OCI-LY3 (cell line): ENCODE measurements around the gene CTDP1.
"Not testable (repeated sequence)": the region's sequence is repeated elsewhere in the genome, so short reads cannot be mapped to it uniquely, and the experiment has no call there.

ENCODE experiments used
- H2AFZ ChIP-seq: fragments of 200-600, 300-600 bp; shearing (Covaris generic); 2 replicates; pipeline ENCODE4 v1.6.0; 2014; ENCODE audit warnings: antibody characterized with exemption, low read depth, low read length
- H3K27ac ChIP-seq: fragments of 200-600, 300-600 bp; sonication (generic); 2 replicates; pipeline ENCODE4 v1.5.1; 2014; ENCODE audit warnings: mild to moderate bottlenecking, low read length, moderate library complexity, mixed read lengths
- H3K27me3 ChIP-seq: fragments of 200-600, 300-600 bp; sonication (generic); 2 replicates; pipeline ENCODE4 v1.6.1; 2014; ENCODE audit warnings: low read depth, low read length, mixed read lengths
- H3K36me3 ChIP-seq: fragments of 200-600, 300-600 bp; sonication (generic); replicated peaks from 2 replicates; pipeline ENCODE3; 2014; ENCODE audit warnings: low read depth, low read length, mixed read lengths
- H3K4me1 ChIP-seq: fragments of 300-600, 200-600 bp; sonication (generic); 2 replicates; pipeline ENCODE4 v1.6.1; 2014; ENCODE audit warnings: low read length, mixed read lengths
- H3K4me2 ChIP-seq: fragments of 200-600, 300-600 bp; sonication (generic); 2 replicates; pipeline ENCODE4 v1.6.1; 2014; ENCODE audit warnings: low read length, mixed read lengths
- H3K4me3 ChIP-seq: fragments of 300-600, 200-600 bp; sonication (generic); 2 replicates; pipeline ENCODE4 v1.5.1; 2014; ENCODE audit warnings: antibody characterized with exemption, mild to moderate bottlenecking, low read length, moderate library complexity
- H3K79me2 ChIP-seq: fragments of 300-600, 200-600 bp; shearing (Covaris generic); 2 replicates; pipeline ENCODE4 v1.6.1; 2014; ENCODE audit warnings: mild to moderate bottlenecking, low read length, mixed read lengths
- H3K9ac ChIP-seq: fragments of 300-600, 200-600 bp; shearing (Covaris generic); 2 replicates; pipeline ENCODE4 v1.6.0; 2014; ENCODE audit warnings: mild to moderate bottlenecking, low read length, moderate library complexity
- H3K9me3 ChIP-seq: fragments of 200-600, 300-600 bp; shearing (Covaris generic); 2 replicates; pipeline ENCODE4 v1.6.1; 2014; ENCODE audit warnings: low read length, mixed read lengths; ENCODE audit not compliant: insufficient read depth
- H4K20me1 ChIP-seq: fragments of 200-600, 300-600 bp; sonication (generic); 2 replicates; pipeline ENCODE4 v1.6.1; 2016; ENCODE audit warnings: low read length, mixed read lengths; ENCODE audit not compliant: insufficient read depth
- EZH2phosphoT487 ChIP-seq: fragments of 200-600 bp; shearing (Covaris generic); IDR thresholded peaks from 2 replicates; pipeline ENCODE4 v1.6.1; 2018; ENCODE audit warnings: antibody characterized with exemption, mixed run types, low read depth
- TF ChIP-seq, protein P1 (sequence below): fragments of 200-600, 300-600 bp; sonication (generic); IDR thresholded peaks from 2 replicates; pipeline ENCODE4 v1.5.1; 2014; ENCODE audit warnings: antibody characterized with exemption, low read length, low read depth

The CTDP1 gene

DNA sequence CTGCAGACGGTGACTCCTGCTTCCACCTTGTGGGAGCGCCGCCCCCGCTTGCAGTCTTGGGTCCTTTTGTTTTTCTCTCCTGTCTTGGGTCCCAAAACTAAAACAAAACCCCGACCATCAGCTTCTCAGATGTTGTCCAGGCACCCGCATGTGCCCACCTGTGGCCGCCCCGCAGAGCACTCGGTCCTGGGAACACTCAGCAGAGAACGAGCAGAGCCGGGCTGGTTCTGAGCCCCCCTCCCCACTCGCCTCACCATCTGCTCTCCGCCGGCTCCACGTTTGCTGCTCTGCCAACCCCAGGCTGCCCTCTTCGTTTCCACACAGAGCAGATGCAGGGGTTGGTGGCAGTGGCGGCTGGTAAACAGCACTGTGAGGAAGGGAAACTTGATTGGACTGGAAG, 38.5 kb downstream of the CTDP1 start:
- H3K36me3 ChIP-seq, result peaks cover 66% of the 10 kb centered on the region

DNA sequence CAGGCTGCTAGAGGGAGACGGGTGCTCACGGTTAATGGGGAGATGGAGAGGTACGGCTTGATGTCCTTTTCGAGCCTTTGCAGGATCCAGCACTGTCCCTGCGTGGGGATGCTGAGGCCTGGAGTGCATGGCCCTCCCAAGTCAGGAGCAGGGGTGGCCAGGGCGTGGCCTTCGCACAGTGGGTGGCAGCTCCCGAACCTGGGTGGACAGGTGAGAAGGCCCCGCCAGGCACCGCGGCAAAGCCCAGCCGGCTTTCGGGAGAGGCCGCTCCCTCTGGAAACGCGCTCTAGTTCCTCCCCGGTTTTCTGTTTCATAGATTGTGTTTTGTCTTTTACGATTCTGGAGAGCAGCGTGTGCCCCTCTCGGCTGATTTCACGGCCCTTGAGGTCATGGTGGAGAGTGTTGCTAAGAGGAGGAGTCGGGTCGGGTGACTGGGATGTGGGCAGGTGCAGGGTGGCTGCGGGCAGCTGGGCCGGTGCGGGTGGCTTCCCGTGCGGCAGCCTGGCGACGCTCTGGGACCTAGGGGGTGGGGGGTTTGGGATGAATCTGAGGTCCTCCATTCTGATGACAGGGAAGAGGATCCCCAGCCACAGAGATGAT, 39.4 kb downstream of the CTDP1 start:
- H3K4me3 ChIP-seq, result no peak overlapping the region
- H4K20me1 ChIP-seq, result no peaks in the 10 kb centered on the region
- no peak for TF ChIP-seq EZH2phosphoT487
- TF ChIP-seq, protein P1, sequence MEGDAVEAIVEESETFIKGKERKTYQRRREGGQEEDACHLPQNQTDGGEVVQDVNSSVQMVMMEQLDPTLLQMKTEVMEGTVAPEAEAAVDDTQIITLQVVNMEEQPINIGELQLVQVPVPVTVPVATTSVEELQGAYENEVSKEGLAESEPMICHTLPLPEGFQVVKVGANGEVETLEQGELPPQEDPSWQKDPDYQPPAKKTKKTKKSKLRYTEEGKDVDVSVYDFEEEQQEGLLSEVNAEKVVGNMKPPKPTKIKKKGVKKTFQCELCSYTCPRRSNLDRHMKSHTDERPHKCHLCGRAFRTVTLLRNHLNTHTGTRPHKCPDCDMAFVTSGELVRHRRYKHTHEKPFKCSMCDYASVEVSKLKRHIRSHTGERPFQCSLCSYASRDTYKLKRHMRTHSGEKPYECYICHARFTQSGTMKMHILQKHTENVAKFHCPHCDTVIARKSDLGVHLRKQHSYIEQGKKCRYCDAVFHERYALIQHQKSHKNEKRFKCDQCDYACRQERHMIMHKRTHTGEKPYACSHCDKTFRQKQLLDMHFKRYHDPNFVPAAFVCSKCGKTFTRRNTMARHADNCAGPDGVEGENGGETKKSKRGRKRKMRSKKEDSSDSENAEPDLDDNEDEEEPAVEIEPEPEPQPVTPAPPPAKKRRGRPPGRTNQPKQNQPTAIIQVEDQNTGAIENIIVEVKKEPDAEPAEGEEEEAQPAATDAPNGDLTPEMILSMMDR, result no peak
- peaks cover 61% of the 10 kb centered on the region for H3K36me3 ChIP-seq
- no peak overlapping the region for H3K27ac ChIP-seq
- H3K79me2 ChIP-seq, result no peaks in the 10 kb centered on the region
- no peaks in the 10 kb centered on the region for H3K27me3 ChIP-seq
- no peaks in the 10 kb centered on the region for H3K4me1 ChIP-seq
- H3K9ac ChIP-seq, result no peak overlapping the region
- no peaks in the 10 kb centered on the region for H3K9me3 ChIP-seq
- H2AFZ ChIP-seq, result no peak overlapping the region
- no peak overlapping the region for H3K4me2 ChIP-seq

More for the DNA sequence above, 38.5 kb downstream of the CTDP1 start:
- H3K4me2 ChIP-seq, result no peak overlapping the region
- H4K20me1 ChIP-seq, result no peaks in the 10 kb centered on the region
- H3K9me3 ChIP-seq, result no peaks in the 10 kb centered on the region
- TF ChIP-seq, protein P1, result no peak
- no peak for TF ChIP-seq EZH2phosphoT487
- no peak overlapping the region for H3K4me3 ChIP-seq
- H3K79me2 ChIP-seq, result no peaks in the 10 kb centered on the region
- no peak overlapping the region for H2AFZ ChIP-seq
- no peak overlapping the region for H3K9ac ChIP-seq
- H3K4me1 ChIP-seq, result no peaks in the 10 kb centered on the region
- no peaks in the 10 kb centered on the region for H3K27me3 ChIP-seq
- no peak overlapping the region for H3K27ac ChIP-seq

DNA sequence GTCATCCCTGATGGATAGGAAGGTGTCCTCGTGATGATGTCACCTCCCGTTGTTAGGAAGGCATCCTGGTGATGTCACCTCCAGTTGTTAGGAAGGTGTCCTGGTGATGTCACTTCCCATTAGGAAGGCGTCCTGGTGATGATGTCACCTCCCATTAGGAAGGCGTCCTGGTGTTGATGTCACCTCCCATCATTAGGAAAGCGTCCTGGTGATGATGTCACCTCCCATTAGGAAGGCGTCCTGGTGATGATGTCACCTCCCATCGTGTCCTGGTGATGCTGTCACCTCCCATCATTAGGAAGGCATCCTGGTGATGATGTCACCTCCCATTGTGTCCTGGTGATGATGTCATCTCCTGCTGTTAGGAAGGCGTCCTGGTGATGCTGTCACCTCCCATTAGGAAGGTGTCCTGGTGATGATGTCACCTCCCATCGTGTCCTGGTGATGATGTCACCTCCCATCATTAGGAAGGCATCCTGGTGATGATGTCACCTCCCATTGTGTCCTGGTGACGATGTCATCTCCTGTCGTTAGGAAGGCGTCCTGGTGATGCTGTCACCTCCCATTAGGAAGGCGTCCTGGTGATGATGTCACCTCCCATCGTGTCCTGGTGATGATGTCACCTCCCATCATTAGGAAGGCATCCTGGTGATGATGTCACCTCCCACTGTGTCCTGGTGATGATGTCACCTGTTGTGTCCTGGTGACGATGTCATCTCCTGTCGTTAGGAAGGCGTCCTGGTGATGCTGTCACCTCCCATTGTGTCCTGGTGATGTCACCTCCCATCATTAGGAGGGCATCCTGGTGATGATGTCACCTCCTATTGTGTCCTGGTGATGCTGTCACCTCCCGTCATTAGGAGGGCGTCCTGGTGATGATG, 40.1 kb downstream of the CTDP1 start:
- not testable (repeated sequence) for H3K79me2 ChIP-seq, H3K27me3 ChIP-seq, H3K4me2 ChIP-seq, H3K4me1 ChIP-seq, H3K9ac ChIP-seq, H3K4me3 ChIP-seq, H2AFZ ChIP-seq, H3K9me3 ChIP-seq, H3K27ac ChIP-seq, H4K20me1 ChIP-seq
- H3K36me3 ChIP-seq, result peaks cover 61% of the 10 kb centered on the region

DNA sequence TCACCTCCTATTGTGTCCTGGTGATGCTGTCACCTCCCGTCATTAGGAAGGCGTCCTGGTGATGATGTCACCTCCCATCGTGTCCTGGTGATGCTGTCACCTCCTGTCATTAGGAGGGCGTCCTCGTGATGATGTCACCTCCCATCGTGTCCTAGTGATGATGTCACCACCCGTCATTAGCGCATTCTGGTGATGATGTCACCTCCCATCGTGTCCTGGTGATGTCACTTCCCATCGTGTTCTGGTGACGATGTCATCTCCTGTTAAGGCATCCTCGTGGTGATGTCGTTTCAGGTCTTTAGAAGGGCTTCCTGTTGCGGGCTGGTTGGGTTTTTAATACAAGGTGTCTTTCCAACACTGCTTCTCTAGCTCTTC, 40.7 kb downstream of the CTDP1 start:
- no peaks in the 10 kb centered on the region for H3K79me2 ChIP-seq
- no peak overlapping the region for H3K4me2 ChIP-seq
- peaks cover 5% of the 10 kb centered on the region; the same call in 1 of the 2 replicates for H4K20me1 ChIP-seq
- no peak for TF ChIP-seq EZH2phosphoT487
- TF ChIP-seq, protein P1, result no peak
- no peak overlapping the region for H2AFZ ChIP-seq
- H3K4me3 ChIP-seq, result no peak overlapping the region
- peaks cover 62% of the 10 kb centered on the region for H3K36me3 ChIP-seq
- H3K27ac ChIP-seq, result no peak overlapping the region
- H3K27me3 ChIP-seq, result no peaks in the 10 kb centered on the region
- H3K9ac ChIP-seq, result no peak overlapping the region
- H3K4me1 ChIP-seq, result no peaks in the 10 kb centered on the region
- H3K9me3 ChIP-seq, result no peaks in the 10 kb centered on the region
